ENCODE data around the gene TCF7L1.
A peak's percentile ranks its signal among the peaks of the same experiment; 100 is the strongest.

The TCF7L1 gene

DNA sequence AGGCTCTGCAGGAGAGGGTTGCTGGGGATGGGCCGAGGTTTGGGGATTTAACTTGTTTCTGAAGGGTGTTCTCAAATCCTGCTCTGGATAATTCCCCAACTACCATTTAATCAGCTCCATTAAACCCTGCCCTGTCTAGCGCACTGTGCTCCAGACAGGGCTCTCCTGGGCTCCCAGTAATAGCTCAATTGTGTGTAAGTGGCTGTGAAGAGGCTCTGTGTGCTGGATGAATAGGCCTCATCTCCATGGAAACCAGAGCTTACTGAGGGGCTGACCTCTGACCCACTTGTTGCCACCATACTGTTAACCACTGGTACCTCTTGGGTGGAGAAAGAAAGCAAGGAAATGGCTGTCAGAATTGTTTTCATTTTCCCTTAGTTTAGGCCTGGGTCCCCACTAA, 101.7 kb downstream of the TCF7L1 start:
- peak; percentile 98 for DNase-seq

DNA sequence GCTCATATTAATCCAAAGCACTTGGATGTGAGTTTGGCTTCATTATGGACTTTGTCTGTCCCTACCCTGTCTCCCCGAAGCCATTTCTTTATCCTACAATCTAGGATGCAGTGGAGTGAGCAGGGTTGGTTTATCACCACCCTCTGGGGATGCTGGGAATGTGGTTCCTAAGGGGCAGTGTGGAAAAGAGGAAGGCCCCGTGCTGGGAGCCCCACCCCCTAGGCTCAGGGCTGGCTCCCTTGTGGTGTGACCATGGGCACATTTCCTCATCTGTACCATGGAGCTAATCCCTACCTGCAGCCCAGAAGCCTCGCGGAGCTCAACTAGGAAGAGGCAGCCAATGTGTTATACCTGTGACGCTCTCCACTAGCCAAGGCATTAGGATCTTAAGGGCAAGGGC, 102.1 kb downstream of the TCF7L1 start:
- DNase-seq: no peak

DNA sequence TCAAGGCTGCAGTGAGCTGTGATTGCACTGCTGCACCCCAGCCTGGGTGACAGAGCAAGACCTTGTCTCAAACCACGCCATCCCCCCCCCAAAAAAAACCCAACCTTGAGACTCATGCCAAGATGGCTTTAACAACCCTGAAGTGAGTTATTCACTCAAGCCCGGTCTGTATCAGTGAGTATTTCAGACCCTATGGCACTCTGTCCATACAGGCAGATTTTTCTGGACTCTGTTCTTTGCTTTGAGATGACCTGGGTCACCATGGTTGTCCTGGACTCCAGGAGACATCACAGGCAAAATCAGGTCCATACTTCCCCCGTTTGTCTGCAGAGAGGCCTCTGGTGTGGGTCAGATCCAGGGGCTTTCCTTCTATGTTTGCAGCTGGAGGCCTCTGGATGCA, 102.9 kb downstream of the TCF7L1 start:
- no peak for DNase-seq

DNA sequence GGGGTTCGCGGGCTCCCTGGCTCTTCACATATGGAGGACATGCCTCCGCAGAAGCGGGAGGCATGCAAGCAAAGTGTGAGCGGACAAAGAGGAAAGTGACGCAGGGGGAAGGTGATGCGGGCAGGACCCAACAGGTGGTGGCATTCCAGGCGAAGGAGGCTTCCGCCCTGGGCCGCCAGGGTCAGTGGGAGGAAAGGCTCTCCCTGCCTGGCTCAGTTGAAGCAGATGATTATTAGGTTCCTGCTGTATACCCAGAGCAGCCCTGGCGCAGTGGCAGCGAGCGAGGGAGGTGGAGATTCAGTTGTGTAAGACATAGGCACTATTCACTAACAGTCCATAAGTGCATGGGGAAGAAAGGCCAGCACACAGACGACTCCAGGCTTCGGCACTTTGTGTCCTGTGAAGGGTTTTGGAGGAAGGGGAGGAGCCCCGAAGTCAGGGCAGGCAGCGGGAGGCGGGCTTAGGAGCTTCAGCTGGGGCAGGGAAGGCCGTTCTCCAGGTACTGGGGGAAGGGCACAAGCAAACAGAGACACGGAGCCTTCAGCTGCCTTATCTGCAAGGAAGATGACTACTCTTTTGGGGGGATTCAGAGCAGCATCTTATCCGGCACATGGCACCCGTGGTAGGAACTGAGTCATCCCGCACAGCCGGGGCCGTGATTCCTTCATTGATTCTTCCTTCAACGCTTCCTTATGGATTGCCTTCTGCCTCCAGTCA, 104.8 kb downstream of the TCF7L1 start:
- no peak for DNase-seq

DNA sequence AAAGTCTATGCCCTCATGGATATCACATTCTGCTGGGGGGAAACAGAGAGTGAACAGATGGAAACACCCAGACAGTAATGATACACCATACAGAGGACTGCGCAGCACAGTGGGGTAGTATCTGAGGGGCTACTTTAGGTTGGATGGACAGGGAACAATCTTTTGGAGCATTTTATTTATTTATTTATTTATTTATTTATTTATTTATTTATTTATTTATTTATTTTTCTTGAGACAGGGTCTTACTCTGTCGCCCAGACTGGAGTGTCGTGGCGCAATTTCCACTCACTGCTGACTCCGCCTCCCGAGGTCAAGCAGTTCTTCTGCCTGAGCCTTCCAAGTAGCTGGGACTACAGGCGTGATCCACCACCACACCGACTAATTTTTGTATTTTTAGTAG, 105.4 kb downstream of the TCF7L1 start:
- DNase-seq: no peak

DNA sequence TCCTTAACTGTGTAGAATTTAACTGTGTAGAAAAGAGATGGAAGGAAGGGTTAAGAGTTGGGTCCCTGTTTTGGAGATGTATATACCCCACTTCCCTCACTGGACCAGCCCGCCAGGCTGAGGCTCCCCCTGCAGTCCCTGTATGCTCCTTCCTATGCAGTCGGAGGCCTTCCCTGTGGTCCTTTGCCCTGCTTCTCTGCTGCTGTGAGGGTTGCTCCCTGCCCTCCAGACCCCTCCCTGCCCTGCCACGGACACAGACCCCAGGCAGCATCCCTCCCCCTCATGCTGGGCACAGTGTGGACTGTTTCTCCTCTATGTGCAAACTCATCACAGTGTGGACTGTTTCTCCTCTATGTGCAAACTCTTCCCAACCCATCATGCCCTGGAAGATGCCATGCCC, 105.9 kb downstream of the TCF7L1 start:
- no peak for DNase-seq

DNA sequence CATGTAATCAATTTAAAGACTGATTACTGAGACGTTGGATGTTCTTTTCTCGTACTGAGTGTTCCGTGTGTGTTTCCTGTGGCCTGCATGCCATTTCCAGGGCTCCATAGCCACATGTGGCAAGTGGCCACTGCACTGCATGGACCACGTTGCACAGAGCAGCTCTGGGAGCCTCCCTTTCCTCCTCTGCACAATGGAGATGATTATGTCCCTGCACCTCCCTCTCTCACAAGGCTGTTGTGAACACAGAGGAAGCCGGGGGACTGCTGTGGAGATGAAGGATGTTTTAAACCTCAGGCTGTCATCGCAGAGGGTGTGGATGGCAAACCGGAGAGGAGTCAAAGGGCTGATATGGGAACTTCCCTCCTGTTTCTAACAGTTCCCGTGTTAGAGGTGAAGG, 106.9 kb downstream of the TCF7L1 start:
- no peak for DNase-seq

DNA sequence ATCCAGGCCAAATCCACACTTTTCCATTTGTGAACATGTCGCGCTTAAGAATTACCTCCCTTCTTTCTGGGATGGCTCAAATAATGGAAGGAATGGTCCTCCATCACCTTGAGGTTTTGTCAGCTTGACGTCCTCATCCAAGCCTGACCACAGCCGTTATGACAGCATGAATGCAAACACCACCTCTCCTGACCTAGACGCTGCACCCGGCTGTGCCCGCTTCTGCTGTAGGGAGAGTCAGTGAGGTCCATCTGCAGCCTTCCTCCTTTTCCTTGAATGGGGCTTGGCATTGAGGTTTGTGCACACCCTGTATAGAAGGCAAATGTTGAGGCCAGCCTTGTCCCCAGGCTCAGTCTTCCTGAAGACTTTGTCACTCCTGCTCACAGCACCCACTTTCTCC, 109.1 kb downstream of the TCF7L1 start:
- no peak for DNase-seq

DNA sequence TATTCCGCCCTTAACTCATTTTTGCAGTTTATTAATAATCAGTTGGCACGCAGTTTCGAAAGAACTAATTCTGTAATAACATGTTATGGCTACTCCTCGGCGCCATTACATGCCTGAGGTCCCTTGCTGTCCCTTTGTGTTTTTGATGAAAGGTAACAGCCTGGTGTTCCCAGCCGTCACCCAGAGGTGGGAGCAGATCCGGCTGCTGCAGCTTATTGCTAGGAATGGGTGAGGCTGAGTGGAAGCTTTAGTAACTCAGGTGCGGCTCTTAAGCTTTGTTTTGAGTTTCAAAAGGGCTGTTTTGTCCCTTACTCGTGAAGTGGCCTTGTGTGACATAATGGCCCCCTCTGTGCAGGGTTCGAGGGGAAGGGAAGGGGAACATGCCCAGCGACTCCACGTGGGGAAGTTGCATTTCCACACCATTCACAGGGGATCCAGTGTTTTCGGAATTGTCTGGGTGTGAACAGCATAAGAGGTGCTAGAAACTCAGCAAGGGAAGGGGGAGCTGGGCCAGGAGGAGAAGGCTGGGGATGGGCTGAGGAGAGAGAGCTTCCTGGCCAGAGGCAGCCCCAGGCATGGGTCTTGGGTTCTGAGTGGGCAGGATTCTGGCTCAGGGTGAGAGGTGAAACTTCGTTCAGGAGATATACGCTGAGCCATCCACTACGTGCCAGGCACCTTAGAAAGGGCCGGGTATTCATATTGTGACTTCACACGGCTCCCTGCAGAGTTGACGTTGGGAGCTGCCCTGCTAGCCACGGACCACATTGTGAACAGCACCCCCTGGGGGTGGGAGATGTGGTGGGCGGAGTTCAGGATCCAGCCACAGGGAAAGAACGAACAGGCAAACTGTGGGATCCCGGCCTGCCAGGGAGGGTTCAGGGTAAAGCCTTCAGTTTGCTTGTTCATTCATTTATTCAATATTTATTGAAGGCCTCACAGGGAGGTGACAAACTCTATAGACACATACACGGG, 110.2 kb downstream of the TCF7L1 start:
- no peak for DNase-seq

DNA sequence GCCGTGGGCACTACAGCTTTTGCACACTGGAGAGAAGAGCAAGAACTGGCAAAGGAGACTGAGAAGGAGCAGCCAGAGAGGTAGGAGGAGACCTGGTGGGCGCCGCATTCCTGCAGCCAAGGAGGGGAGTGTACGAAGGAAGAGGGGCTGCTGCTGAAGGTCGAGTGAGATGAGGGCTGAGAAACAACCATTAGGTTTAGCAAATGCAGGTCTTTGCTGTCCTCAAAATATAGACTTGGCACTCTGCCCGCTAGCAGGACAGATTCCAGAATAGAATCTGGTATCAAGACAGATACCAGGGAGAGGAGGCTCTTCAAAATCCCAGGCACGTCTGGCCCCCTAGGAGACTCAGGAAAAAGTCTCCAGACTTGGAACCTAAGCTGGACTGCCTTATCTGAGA, 111.6 kb downstream of the TCF7L1 start:
- no peak for DNase-seq

DNA sequence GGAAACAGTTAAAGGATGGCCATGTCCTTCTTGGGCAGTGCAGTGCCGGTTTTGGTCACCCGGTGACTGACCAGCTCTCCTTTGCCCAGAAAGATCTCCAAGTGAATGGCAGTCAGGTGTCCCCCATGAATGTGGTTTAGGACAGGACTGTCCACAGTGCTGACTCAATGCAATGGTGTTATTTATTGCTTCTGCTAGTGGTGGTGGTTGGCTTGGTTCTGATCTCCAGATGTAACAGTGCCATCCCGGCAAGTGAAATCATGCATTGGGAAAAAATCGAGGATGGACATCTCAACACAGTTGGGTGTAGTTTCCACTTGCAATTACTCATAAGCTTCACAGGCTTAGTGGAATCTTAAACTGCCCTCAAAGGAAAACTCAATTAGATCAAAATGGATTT, 112.7 kb downstream of the TCF7L1 start:
- DNase-seq: no peak

DNA sequence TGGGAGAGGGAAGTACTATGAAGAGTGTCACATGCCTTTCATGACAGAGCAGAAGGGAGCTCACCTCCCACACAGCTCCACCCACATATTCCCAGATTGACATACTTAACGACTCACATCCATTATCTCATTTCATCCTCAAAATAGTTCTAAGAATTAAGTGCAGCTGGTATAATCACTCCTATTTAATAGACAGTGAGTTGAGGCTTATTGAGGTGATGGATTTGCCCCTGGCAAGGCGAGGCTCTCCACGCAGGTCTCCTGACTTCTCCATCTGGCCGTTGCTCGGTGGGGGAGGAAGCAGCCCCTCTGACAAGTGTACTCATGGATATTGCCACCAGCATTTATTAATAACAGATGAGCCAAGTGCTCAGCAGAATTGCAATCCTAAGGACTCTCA, 113.2 kb downstream of the TCF7L1 start:
- DNase-seq: peak; percentile 91

DNA sequence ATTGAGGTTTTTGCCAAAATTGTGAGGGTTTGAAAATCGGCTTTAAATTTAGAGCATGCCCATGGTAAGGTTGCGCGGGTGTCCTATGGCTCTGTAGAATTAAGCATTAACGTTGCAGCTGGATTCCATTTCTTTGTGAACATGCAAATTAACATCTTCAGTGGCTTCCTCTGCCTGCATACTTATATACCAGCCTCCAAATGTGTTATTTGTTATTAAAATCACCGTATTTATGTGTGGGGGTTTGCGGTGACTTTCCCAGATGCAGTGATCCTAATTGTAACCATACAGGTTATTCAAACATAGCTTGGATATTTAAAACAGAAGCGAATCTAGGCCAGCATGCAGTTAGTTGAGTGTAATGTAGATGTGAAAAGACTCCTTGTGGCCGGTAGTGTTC, 114.4 kb downstream of the TCF7L1 start:
- no peak for DNase-seq

DNA sequence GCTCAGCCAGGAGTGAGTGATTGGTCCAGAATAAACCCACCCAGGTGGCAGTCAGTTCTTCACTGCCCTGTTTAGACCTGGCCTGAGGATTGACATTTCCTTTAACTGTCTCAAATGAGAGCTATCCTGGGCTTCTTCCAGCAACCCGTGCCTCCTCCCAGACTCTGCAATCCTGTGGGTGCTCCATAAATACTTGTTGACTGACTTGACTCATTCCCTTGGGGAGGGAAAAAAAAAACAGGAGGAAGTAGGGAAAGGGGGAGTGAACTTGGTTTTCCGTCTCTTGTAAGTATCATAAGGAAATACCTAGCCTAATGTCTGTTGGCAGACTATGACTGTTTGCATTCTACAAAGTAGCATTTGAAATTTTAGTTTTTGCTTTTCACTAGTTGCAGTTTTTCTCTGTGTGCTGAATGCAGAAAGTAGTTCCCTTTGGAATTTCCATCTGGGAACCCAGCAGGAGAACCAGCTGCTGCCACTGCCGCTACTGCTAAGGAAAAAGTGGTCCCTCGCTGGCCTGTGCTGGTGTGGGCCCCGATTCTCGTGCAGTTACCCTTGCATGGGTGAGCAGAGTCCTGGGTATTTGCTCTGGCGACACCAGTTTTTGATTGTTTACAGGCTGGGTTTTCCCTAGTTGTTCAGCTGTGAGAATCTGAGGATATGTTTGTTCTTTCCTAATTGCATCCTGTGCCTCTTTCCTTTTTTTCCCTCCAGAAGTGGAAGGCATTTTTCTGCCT, 115.7 kb downstream of the TCF7L1 start:
- no peak for DNase-seq

DNA sequence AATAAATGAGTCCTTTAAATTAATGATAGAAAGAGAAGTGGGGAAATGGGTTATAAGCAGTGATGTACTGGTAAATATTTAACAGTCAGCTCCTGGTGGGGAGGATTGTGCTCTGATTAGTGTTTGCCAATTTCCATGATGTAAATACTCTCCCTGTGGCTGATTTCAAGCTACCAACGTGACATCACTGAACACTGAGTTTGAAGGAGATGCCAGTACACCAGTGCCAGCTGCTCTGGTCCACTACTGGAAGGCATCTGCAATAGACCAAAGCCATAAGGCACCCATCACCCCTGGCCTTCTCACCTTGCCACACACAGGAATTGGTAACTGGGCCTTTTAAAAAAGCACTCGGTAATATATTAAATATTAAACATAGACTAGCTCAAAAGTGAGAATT, 116.9 kb downstream of the TCF7L1 start:
- DNase-seq: no peak

DNA sequence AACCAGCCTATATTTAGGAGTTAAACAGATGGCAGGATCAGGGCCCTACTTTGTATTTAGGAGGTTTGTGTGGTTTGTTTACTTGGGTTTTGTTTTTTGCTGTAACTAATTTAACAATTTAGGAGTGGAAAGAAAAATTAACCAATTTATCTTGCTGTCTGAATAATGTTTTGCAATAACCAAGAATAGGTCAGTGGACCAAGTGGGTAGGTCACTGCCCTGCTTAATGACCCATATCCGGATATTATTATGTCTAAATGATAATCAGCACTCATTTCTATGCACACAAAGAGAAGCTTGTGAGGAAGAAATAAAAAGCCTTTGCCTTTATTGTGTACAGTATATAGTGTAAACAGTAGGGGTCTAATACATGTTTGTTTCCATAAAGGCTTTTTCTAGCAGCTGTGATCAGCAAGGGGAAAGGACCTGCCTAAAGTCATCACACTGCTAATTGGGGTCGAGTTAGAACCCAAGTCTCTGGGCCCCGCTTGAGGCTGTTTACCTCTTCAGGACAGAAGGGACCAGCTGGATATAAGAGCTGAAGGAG, 118.0 kb downstream of the TCF7L1 start:
- no peak for DNase-seq

DNA sequence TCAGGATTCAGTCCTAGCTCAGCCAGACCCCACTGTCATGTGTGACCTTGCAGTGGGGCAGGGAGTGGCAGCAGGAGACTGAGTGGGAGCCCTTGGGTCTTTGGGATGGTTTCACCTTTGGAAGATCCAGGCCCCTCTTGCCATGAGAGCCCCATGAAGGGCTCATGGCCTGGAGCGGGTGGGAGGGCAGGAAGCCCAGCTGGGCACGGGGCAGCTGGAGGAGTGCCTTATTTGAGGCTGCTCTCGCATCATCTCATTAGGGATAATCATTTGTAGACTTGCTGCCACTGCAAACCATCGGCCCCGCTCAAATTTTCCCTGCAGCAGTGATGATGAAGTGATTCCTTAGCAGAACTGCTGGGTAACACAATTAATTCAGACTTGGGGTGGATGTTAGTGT, 120.7 kb downstream of the TCF7L1 start:
- DNase-seq: no peak

DNA sequence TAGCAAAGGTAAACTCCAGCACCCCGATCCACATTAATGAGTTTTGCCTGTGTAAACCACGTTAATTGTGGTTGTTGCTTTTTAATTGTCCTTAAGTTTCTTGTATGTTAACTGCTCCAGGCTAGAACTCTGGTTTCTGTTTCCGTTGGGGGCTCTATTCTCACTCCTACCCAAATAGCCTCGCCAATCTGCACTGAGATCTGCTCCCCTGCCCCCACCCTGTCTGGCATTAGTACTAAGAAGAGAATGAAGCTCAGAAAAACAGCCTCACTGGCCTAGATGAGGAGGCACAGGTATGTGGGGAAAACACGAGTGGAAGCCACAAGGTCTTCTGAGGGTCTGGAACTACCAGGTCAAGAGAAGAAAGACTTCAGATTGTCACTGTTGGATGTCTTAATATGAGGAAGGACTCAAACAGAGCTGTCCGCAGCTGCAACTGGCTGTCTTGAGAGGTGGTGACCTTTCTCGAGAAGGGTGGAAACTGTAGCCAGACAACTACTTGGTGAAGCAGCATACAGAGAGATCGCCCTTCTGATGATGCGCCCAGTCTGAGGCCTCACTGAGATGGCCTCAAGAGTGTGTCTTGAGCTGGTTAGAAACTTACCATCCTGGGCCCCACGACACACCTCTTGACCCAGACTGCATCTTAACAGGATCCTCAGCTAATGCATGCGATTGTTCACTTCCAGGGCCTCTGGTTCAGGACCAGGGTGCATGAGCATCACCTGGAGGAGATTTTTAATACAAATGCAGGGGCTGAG, 121.5 kb downstream of the TCF7L1 start:
- no peak for DNase-seq

DNA sequence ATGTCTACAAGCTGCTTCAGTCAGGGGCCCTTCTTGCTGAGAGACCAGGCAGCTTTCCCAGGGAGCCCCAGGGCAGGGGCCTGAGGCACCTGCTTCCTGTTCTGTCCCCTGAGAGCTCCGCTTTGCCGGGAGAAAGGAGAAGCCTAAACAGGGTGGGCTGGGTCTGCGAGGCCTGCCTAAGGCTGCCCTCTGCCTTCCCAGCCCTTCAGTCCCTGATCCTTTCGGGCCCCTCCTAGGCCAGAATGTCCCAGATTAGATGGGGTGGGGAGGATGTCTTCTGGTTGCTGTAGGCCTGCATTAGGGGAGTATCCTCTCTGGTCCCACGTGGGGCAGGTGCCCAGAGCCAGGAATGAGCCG, 122.2 kb downstream of the TCF7L1 start:
- DNase-seq: peak; percentile 35

DNA sequence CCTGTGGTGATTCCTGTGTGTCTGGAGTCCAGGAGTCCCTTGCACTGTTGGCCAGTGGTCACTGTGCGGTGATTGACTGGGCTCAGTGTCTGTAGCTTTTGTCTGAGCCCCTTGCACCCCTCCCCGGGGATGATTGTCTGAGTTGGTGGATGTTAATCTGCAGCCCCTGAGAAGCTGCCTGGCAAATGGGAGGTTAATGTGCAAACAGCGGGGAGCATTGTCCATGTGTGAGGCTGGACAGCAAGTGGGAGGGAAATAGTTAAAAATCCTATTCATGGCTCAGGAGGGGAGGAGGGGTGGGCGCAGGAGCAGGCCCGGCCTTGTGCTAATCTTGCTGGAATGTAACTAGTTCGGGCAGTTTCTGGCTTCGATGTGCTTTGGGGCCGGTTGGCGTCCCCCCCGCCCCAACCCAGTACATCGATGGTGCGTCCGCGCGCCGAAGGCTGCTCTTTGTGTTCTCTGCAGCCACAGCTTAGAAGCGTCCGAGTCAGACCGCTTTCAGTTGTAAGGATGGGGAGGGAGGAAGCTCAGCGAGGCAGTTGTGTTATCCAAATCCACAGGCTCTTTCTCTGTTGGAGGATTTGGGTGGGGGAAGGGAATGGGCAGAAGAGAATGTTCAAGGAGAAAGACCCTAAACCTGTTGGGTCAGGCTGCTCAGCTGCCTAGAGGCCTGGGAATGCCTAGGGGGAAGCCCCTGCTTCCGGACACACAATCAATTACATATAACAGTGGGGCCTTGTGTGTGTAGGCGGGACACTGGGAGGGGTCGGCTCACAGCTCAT, 122.8 kb downstream of the TCF7L1 start:
- no peak for DNase-seq

DNA sequence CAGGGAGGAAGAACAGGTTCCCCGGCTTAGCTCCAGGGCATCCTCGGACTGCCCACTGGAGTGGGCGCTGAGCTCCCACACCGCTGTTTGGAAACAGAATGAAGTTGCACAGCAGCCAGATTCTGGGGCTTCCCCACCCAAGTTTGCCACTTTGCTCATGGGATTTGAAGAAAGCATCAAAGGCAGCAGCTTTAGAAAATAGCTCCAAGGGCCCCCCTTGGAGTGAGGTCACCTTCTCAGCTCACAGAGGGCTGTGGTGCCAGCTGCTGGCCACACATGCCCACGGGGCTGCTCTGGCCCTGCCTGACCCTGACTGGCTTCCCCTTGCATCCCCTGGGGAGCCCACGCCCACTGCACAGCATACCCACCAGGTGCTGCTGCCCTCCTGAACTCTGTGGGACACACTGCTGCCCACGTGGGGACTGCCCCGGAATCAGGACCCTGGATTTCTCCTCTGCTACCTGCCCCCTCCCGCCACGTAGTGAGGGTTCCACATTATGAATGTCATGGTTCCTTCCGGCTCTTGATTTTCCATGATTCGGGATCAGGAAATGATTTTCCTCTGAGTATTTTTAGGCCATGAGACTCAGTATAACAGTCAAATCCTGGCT, 124.3 kb downstream of the TCF7L1 start:
- DNase-seq: no peak

Data from DMS79 treated with DMSO at 0.1 percent for 48 hours (cell line).